Suprapubic skin (tissue), 4 donors: ENCODE measurements around the gene MMP26. TPM values are rescaled to one million over a fixed set of nuclear protein-coding genes. Genes with fewer than 3 reads are reported as not detected.

ENCODE experiments used
- DNase-seq, 2 donors: peaks; one replicate each; pipeline ENCODE4 v3.0.0-alpha.2; 2019; ENCODE audit warnings: low spot score in 2 of 2
- H3K27ac ChIP-seq: fragments of 200-600 bp; sonication (generic); one replicate; pipeline ENCODE4 v1.5.1; 2019
- H3K27me3 ChIP-seq: fragments of 200-600 bp; sonication (generic); one replicate; pipeline ENCODE4 v1.5.1; 2019
- H3K36me3 ChIP-seq: fragments of 200-600 bp; sonication (generic); one replicate; pipeline ENCODE4 v1.5.1; 2019
- H3K4me1 ChIP-seq: fragments of 200-600 bp; sonication (generic); one replicate; pipeline ENCODE4 v1.5.1; 2019
- H3K4me3 ChIP-seq: fragments of 200-600 bp; sonication (generic); one replicate; pipeline ENCODE4 v1.5.1; 2019; ENCODE audit warnings: mild to moderate bottlenecking
- H3K9me3 ChIP-seq: fragments of 200-600 bp; sonication (generic); one replicate; pipeline ENCODE4 v1.5.1; 2019
- CTCF ChIP-seq, 2 donors: fragments of 200-600 bp in 1 of 2; fragments of 450-650 bp in 1 of 2; sonication (generic) in 1 of 2; IDR thresholded peaks; one replicate each; pipeline ENCODE4 v1.5.1; 2016 to 2019; ENCODE audit warnings: antibody characterized with exemption in 2 of 2, mild to moderate bottlenecking in 1 of 2, moderate library complexity in 1 of 2
- EP300 ChIP-seq: sonication (generic); formaldehyde crosslinking; IDR thresholded peaks from one replicate; pipeline ENCODE4 v1.6.1; 2017; ENCODE audit warnings: antibody characterized with exemption
- POLR2A ChIP-seq, 2 donors: fragments of 450-650 bp; IDR thresholded peaks; one replicate each; pipeline ENCODE4 v1.6.1; 2017; ENCODE audit warnings: antibody characterized with exemption in 2 of 2, mild to moderate bottlenecking in 2 of 2, moderate library complexity in 2 of 2
- POLR2AphosphoS5 ChIP-seq, 3 donors: sonication (generic); formaldehyde crosslinking; IDR thresholded peaks; one replicate each; pipeline ENCODE4 v1.6.1; 2017; ENCODE audit warnings: antibody characterized with exemption in 3 of 3
- WGBS: methylation state at CpG from one replicate; pipeline ENCODE4 v1.1.5; 2018; 5-methylcytosine and 5-hydroxymethylcytosine counted together
- total RNA-seq, 4 donors: library from RNA; depleted of rRNA; stranded (reverse); fragments of >200 nt; gene quantifications; one replicate each; pipeline ENCODE4 v1.1.0, GENCODE V29; 2016

Gene MMP26
- not detected for total RNA-seq

GRCh38 chr11:4704054-4704789 is at the start of gene MMP26:
MMP26 (plus strand) TSS chr11:4704784.
- Histone ChIP-seq H3K4me1 (no peaks in the 10 kb centered on the region), H3K4me3 (no peak within 1 kb of the TSS), H3K36me3 (no peaks in the 10 kb centered on the region), H3K27me3 (no peaks in the 10 kb centered on the region), H3K9me3 (no peaks in the 10 kb centered on the region), H3K27ac (no peak within 1 kb of the TSS)
- 38% methylated on average over 5 of the region's 5 CpGs for WGBS
- DNase-seq = no peak
- TF ChIP-seq EP300 (no peak), POLR2AphosphoS5 (IDR thresholded peaks at IDR 0.05) (no peak), POLR2A (IDR thresholded peaks at IDR 0.05) (no peak), CTCF (IDR thresholded peaks at IDR 0.05) (no peak)

GRCh38 chr11:4658629-4659445 is 45.7 kb upstream of the MMP26 start:
- no peak overlapping the region for H3K4me3 ChIP-seq
- TF ChIP-seq POLR2A (IDR thresholded peaks at IDR 0.05) (no peak), CTCF (IDR thresholded peaks at IDR 0.05) (no peak), EP300 (no peak), POLR2AphosphoS5 (IDR thresholded peaks at IDR 0.05) (no peak)
- no peak for DNase-seq
- H3K9me3 ChIP-seq = no peaks in the 10 kb centered on the region
- no peaks in the 10 kb centered on the region for H3K27me3 ChIP-seq
- 63% methylated on average over 5 of the region's 5 CpGs for WGBS
- H3K4me1 ChIP-seq = no peaks in the 10 kb centered on the region
- no peak overlapping the region for H3K27ac ChIP-seq
- H3K36me3 ChIP-seq = no peaks in the 10 kb centered on the region

- H3K4me3 ChIP-seq = no peak overlapping the region
- TF ChIP-seq CTCF (IDR thresholded peaks at IDR 0.05) = no peak
- no peak for TF ChIP-seq POLR2A (IDR thresholded peaks at IDR 0.05)
- TF ChIP-seq EP300 = no peak
- no peak for TF ChIP-seq POLR2AphosphoS5 (IDR thresholded peaks at IDR 0.05)
- H3K4me1 ChIP-seq = no peaks in the 10 kb centered on the region
- no peak for DNase-seq
- no peaks in the 10 kb centered on the region for H3K36me3 ChIP-seq
- no peak overlapping the region for H3K27ac ChIP-seq
- no peaks in the 10 kb centered on the region for H3K27me3 ChIP-seq
- WGBS = 61% methylated on average over 6 of the region's 6 CpGs
- H3K9me3 ChIP-seq = no peaks in the 10 kb centered on the region
Observed at GRCh38 chr11:4662876-4663275, 41.7 kb upstream of the MMP26 start.

GRCh38 chr11:4664183-4664582 is 40.4 kb upstream of the MMP26 start:
- no peak for DNase-seq
- H3K27me3 ChIP-seq = no peaks in the 10 kb centered on the region
- H3K4me3 ChIP-seq = no peak overlapping the region
- no peaks in the 10 kb centered on the region for H3K9me3 ChIP-seq
- H3K27ac ChIP-seq = no peak overlapping the region
- no peaks in the 10 kb centered on the region for H3K4me1 ChIP-seq
- WGBS = 79% methylated on average over 3 of the region's 3 CpGs
- no peaks in the 10 kb centered on the region for H3K36me3 ChIP-seq
- no peak for TF ChIP-seq POLR2AphosphoS5 (IDR thresholded peaks at IDR 0.05)
- TF ChIP-seq POLR2A (IDR thresholded peaks at IDR 0.05) = no peak

GRCh38 chr11:4664786-4665185 is 39.8 kb upstream of the MMP26 start:
- TF ChIP-seq EP300 (no peak), CTCF (IDR thresholded peaks at IDR 0.05) (no peak), POLR2AphosphoS5 (IDR thresholded peaks at IDR 0.05) (no peak), POLR2A (IDR thresholded peaks at IDR 0.05) (no peak)
- Histone ChIP-seq H3K4me1 (no peaks in the 10 kb centered on the region), H3K27me3 (no peaks in the 10 kb centered on the region), H3K36me3 (no peaks in the 10 kb centered on the region), H3K27ac (no peak overlapping the region), H3K4me3 (no peak overlapping the region), H3K9me3 (no peaks in the 10 kb centered on the region)
- no peak for DNase-seq
- WGBS = 21% methylated on average over 3 of the region's 3 CpGs
